Right atrium auricular region (tissue), 2 donors: ENCODE measurements around the gene FBXW4. TPM values are rescaled to one million over a fixed set of nuclear protein-coding genes. Genes with fewer than 3 reads are reported as not detected.
"Not testable (repeated sequence)": the region's sequence is repeated elsewhere in the genome, so short reads cannot be mapped to it uniquely, and the experiment has no call there.

Experiments used
- DNase-seq: peaks from one replicate; pipeline ENCODE4 v3.0.0-alpha.2; 2019; ENCODE audit warnings: low spot score
- H3K27ac ChIP-seq, 2 donors: fragments of 200-600 bp; sonication (generic); 1 replicate in 1 of 2; 2 replicates in 1 of 2; pipeline ENCODE4 v1.5.1; 2016 to 2019
- H3K27me3 ChIP-seq, 2 donors: fragments of 200-600 bp; sonication (generic); one replicate each; pipeline versions ENCODE4 v1.5.1 to v1.6.0; 2017 to 2019
- H3K36me3 ChIP-seq: fragments of 200-600 bp; sonication (generic); one replicate; pipeline ENCODE4 v1.5.1; 2016
- H3K4me1 ChIP-seq, 2 donors: fragments of 200-600 bp; sonication (generic); one replicate each; pipeline versions ENCODE4 v1.5.1 to v1.6.0; 2017 to 2019
- H3K4me3 ChIP-seq, 2 donors: fragments of 200-600 bp; sonication (generic); 1 replicate in 1 of 2; 2 replicates in 1 of 2; pipeline ENCODE4 v1.5.1; 2017 to 2019; ENCODE audit warnings: mild to moderate bottlenecking in 1 of 2, moderate library complexity in 1 of 2
- H3K9me3 ChIP-seq, 2 donors: fragments of 200-600 bp; sonication (generic); one replicate each; pipeline ENCODE4 v1.5.1; 2019
- CTCF ChIP-seq, 2 donors: fragments of 200-600 bp; sonication (generic); IDR thresholded peaks; one replicate each; pipeline ENCODE4 v1.5.1; 2019; ENCODE audit warnings: antibody characterized with exemption in 2 of 2
- total RNA-seq, 2 donors: library from RNA; depleted of rRNA; stranded (reverse); fragments of >200 nt; gene quantifications; one replicate each; pipeline ENCODE4 v1.1.0, GENCODE V29; 2016

Gene FBXW4
- total RNA-seq, 2 donors from 2014 or later = 75.2 to 95.1 TPM

- Histone ChIP-seq H3K4me3 (no peak overlapping the region), H3K4me1 (no peaks in the 10 kb centered on the region), H3K9me3 (no peaks in the 10 kb centered on the region), H3K27me3 (no peaks in the 10 kb centered on the region), H3K36me3 (peaks cover 9% of the 10 kb centered on the region), H3K27ac (no peak overlapping the region)
- TF ChIP-seq CTCF (IDR thresholded peaks at IDR 0.05) = no peak
- no peak for DNase-seq
Observed at GRCh38 chr10:101639141-101639900, 55.6 kb downstream of the FBXW4 start.

- not testable (repeated sequence) for H3K4me3 ChIP-seq, H3K27ac ChIP-seq, H3K9me3 ChIP-seq, H3K36me3 ChIP-seq, DNase-seq, H3K27me3 ChIP-seq
- H3K4me1 ChIP-seq = peaks cover 0 to 13% of the 10 kb centered on the region in 2 donors
Observed at GRCh38 chr10:101633510-101633909, 61.5 kb downstream of the FBXW4 start.

GRCh38 chr10:101631821-101632475 lies 63.0 kb downstream of the FBXW4 start:
- Histone ChIP-seq H3K9me3 (no peaks in the 10 kb centered on the region), H3K36me3 (no peaks in the 10 kb centered on the region), H3K4me3 (no peak overlapping the region), H3K27me3 (no peaks in the 10 kb centered on the region), H3K27ac (no peak overlapping the region), H3K4me1 (peaks cover 0 to 13% of the 10 kb centered on the region in 2 donors)
- no peak for DNase-seq
- TF ChIP-seq CTCF (IDR thresholded peaks at IDR 0.05) = no peak

GRCh38 chr10:101630633-101630920 lies 64.4 kb downstream of the FBXW4 start:
- no peaks in the 10 kb centered on the region for H3K36me3 ChIP-seq
- TF ChIP-seq CTCF (IDR thresholded peaks at IDR 0.05) = no peak
- H3K9me3 ChIP-seq = no peaks in the 10 kb centered on the region
- peaks cover 0 to 23% of the 10 kb centered on the region in 2 donors for H3K4me1 ChIP-seq
- H3K4me3 ChIP-seq = no peak overlapping the region
- H3K27me3 ChIP-seq = no peaks in the 10 kb centered on the region
- DNase-seq = no peak
- no peak overlapping the region for H3K27ac ChIP-seq

GRCh38 chr10:101629837-101630632 lies 64.9 kb downstream of the FBXW4 start:
- DNase-seq = no peak
- TF ChIP-seq CTCF (IDR thresholded peaks at IDR 0.05) = no peak

GRCh38 chr10:101625821-101626412 lies 69.1 kb downstream of the FBXW4 start:
- DNase-seq = no peak
- TF ChIP-seq CTCF (IDR thresholded peaks at IDR 0.05) = no peak
- Histone ChIP-seq H3K9me3 (no peaks in the 10 kb centered on the region), H3K4me3 (no peak overlapping the region), H3K27ac (no peak overlapping the region), H3K36me3 (peaks cover 23% of the 10 kb centered on the region), H3K4me1 (peaks cover 0 to 17% of the 10 kb centered on the region in 2 donors), H3K27me3 (no peaks in the 10 kb centered on the region)

More at GRCh38 chr10:101629837-101630632, 64.9 kb downstream of the FBXW4 start:
- Histone ChIP-seq H3K36me3 (no peaks in the 10 kb centered on the region), H3K27me3 (no peaks in the 10 kb centered on the region), H3K9me3 (no peaks in the 10 kb centered on the region), H3K27ac (no peak overlapping the region), H3K4me1 (peaks cover 0 to 23% of the 10 kb centered on the region in 2 donors), H3K4me3 (no peak overlapping the region)
